Stimulated activated CD4-positive, alpha-beta T cell treated with anti-CD3 and anti-CD28 coated beads, Interleukin-12 subunit alpha, Interleukin-12 subunit beta, amount 100 ng/mL, for 48 hours (primary cell): Measurements from ENCODE around the gene TLE3.

Source experiments
- DNase-seq, 3 donors: peaks; one replicate each; pipeline ENCODE4 v3.0.0-alpha.2; 2020; ENCODE audit warnings: low read depth in 2 of 3, low spot score in 1 of 3

TLE3 gene

GRCh38 chr15:70050441-70050840, 47.3 kb downstream of the TLE3 start:
- DNase-seq: no peak

GRCh38 chr15:70049701-70050301, 47.9 kb downstream of the TLE3 start:
- DNase-seq: no peak

GRCh38 chr15:70048578-70049514, 48.9 kb downstream of the TLE3 start:
- DNase-seq: no peak

- DNase-seq: no peak
Observed at GRCh38 chr15:70048198-70048565, 49.5 kb downstream of the TLE3 start.

- no peak for DNase-seq
Observed at GRCh38 chr15:70047386-70048197, 50.1 kb downstream of the TLE3 start.

GRCh38 chr15:70046679-70047369, 50.9 kb downstream of the TLE3 start:
- no peak for DNase-seq

GRCh38 chr15:70045045-70045444, 52.7 kb downstream of the TLE3 start:
- DNase-seq: no peak

- DNase-seq: no peak
Observed at GRCh38 chr15:70044168-70044567, 53.5 kb downstream of the TLE3 start.

- DNase-seq: no peak
Observed at GRCh38 chr15:70043590-70043989, 54.1 kb downstream of the TLE3 start.

- DNase-seq: no peak
Observed at GRCh38 chr15:70042553-70043214, 55.0 kb downstream of the TLE3 start.

- no peak for DNase-seq
Observed at GRCh38 chr15:70039917-70040316, 57.8 kb downstream of the TLE3 start.

- no peak for DNase-seq
Observed at GRCh38 chr15:70038730-70039392, 58.9 kb downstream of the TLE3 start.

GRCh38 chr15:70037292-70037640, 60.5 kb downstream of the TLE3 start:
- DNase-seq: no peak

- no peak for DNase-seq
Observed at GRCh38 chr15:70036585-70037291, 61.0 kb downstream of the TLE3 start.

- no peak for DNase-seq
Observed at GRCh38 chr15:70035719-70036077, 62.0 kb downstream of the TLE3 start.

GRCh38 chr15:70035051-70035718, 62.5 kb downstream of the TLE3 start:
- no peak for DNase-seq

GRCh38 chr15:70034596-70034995, 63.1 kb downstream of the TLE3 start:
- no peak for DNase-seq

- no peak for DNase-seq
Observed at GRCh38 chr15:70034141-70034540, 63.6 kb downstream of the TLE3 start.

- no peak for DNase-seq
Observed at GRCh38 chr15:70033529-70034140, 64.1 kb downstream of the TLE3 start.
